Stimulated activated naive CD4-positive, alpha-beta T cell (primary cell): ENCODE measurements around the gene CRKL.
A peak's percentile ranks its signal among the peaks of the same experiment; 100 is the strongest.
"Not testable (repeated sequence)": the region's sequence is repeated elsewhere in the genome, so short reads cannot be mapped to it uniquely, and the experiment has no call there.

ENCODE experiments used
- DNase-seq, 6 experiments: peaks; one replicate each; lab custom pipeline; 2025; lab: John Stamatoyannopoulos, UW

CRKL gene

GRCh38 chr22:20967697-20968211 is 50.5 kb downstream of the CRKL start:
- DNase-seq, result no peak

- DNase-seq, result no peak
Observed at GRCh38 chr22:20968281-20968977, 51.2 kb downstream of the CRKL start.

DNA sequence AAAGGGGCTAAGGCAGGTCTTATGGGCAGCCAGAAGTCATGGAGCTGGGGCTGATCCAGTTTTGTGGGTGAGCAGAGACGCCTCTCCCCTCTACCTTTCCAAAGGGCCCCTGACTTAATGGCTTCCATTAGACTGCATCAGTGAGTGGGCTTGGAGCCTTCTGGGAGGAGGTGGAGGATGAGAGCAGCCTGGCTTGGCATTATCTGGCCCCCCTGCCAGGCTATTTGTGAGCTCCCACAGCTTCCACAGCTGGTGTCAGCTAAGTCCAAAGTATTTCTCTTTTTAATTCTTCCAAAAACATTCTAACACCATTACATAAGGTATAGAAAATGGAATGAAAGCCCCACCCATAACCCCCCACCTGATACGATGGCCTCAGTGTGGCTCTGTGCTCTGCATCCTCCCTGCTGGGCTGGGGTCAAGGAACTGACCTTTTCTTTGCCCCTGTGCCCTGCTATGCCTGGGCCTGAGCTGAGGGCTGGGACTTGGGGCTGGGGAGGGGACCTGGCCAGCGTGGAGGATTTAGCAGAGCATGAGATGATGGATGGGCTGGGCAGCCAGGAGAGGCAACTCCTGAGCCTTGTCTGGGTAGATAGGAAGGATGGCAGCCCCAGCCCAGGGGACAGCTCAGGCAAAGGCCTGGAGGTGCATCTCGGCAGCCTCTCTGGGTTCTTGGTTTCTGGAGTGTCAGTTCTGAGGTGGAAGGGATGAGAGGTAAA is 53.9 kb downstream of the CRKL start:
- DNase-seq, result no peak

GRCh38 chr22:20972014-20972694 is 54.9 kb downstream of the CRKL start:
- not testable (repeated sequence) for DNase-seq

- no peak for DNase-seq
Observed at GRCh38 chr22:20972933-20973577, 55.8 kb downstream of the CRKL start.

GRCh38 chr22:20973634-20974286 is 56.6 kb downstream of the CRKL start:
- DNase-seq, result no peak

GRCh38 chr22:20974336-20974955 is 57.2 kb downstream of the CRKL start:
- no peak for DNase-seq

DNA sequence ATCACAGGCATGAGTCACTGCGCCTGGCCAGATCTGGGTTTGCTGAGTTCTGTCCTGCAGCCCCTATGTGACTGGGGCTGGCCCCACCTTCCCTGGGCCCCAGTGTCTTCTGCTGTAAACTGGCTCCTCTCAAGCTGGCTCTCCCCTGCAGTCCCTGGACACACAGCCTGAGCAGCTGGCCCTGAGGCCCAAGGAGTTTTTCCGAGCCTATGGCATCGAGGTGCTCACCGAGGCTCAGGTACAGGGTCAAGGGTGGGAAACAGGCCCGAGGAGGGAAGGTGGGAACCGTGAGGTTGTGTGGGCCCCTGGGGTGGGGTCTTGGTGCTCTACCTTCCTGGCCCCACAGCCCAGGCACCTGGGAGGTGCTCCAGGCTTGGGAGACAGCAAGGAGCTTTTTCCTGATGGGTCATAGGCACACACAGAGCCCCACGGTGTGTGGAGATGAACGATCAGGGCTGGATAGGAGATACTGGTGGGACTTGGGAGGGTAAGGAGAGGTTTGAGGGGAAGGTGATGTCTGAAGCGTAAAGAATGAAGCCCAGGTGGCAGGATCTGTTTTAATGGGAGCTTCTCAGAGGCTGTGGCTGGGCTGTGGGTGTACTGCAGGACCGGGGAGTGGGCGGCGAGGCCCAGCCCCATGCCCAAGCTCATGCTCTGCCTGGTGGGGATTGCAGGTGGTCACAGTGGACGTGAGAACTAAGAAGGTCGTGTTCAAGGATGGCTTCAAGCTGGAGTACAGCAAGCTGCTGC is 58.5 kb downstream of the CRKL start:
- DNase-seq, result no peak

DNA sequence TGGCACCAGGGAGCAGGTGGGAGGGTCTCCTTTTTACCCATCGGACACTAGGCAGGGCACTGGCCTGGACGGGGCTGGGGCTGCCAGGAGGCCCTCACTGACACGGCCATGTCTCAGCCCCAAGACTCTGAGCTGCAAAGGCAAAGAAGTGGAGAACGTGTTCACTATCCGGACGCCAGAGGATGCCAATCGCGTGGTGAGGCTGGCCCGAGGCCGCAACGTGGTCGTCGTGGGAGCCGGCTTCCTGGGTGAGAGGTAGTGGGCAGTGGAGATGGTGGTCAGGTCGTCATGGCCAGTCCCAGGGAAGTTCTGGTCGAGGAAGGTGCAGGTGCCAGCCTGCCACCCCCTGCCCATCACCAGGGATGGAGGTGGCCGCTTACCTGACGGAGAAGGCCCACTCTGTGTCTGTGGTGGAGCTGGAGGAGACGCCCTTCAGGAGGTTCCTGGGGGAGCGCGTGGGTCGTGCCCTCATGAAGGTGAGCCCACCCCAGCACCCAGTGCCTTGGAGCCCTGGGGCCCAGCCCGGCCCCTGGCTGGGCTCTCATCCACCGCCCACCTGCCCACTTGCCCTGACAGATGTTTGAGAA is 59.2 kb downstream of the CRKL start:
- DNase-seq, result no peak

DNA sequence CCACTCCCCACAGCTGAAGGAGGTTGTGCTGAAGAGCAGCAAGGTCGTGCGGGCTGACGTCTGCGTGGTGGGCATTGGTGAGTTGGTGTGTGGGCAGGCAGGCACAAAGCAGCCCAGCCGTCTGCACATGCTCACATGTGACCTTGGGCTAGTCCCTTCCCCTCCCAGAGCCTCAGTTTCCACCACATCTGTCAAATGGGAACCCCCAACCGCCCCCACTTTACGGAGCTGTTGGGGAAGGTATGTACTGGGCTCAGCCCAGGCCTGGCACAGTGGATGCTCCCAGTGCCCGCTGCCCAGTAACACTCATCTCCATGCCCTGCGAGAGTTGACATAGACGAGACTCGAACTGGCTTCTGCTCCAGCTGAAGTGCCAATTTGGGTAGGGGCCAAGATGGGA is 59.8 kb downstream of the CRKL start:
- no peak for DNase-seq

- no peak for DNase-seq
Observed at GRCh38 chr22:20977516-20978170, 60.4 kb downstream of the CRKL start.

DNA sequence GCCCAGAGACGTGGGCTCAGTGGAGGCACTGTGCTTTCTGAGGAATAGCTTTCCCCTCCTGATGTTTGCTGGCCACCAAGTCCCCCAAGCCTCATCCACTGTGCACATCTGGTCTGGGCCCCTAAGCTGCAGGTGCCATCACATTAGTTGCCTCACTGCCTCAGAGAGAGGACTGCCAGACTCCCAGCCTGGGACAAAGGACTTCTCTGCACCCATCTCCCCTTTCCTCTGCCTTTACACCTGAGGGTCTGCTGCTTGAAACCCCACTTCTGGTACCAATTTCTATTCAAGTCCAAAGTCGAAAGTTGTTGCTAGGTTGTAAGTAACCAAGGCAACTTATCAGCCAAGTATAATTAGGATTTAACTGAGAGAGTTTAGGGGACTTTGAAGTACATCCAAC is 61.2 kb downstream of the CRKL start:
- no peak for DNase-seq

DNA sequence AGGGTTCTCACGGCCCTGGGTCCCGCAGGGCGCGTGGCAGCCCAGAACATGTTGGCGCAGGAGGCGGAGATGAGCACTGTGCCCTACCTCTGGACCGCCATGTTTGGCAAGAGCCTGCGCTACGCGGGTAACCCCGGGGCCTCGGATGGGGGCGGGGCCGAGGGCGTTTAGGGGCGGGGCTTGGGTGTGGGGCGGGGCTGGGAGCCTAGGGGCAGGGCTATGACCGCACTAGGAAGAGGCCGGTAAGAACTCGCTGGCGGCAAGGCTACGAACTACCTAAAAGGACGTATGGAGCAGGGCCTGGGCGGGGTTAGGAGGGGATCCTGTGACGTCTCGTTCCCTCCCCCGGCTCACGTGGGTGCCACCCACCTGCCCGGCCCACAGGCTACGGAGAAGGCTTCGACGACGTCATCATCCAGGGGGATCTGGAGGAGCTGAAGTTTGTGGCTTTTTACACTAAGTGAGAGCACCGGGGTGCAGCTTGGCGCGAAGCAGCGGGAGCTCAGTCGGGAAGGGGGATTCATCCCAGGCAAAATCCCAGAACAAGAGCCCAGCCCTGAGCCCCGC is 62.1 kb downstream of the CRKL start:
- DNase-seq, result peak; percentile 53 to 74 (median 66)

GRCh38 chr22:20979940-20980453 is 62.8 kb downstream of the CRKL start:
- no peak for DNase-seq

DNA sequence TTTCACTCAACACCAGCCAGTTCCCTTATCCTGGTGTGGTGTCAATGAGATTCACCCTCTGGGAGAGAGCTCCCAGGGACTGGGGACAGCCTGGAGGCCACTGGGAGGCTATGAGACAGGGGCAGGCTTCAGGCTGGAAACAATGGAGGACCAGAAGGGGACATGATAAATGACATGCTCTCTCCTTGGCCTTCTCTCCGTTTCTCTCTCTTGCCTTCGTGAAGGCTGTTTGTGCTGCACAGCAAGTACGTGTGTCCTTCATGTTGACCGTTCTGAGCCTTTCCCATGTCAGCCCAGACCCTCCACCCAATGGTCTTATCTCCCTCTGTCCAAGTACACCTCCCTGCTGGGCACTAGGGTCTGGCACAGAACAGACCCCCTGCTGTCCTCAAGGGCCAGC is 63.3 kb downstream of the CRKL start:
- no peak for DNase-seq

DNA sequence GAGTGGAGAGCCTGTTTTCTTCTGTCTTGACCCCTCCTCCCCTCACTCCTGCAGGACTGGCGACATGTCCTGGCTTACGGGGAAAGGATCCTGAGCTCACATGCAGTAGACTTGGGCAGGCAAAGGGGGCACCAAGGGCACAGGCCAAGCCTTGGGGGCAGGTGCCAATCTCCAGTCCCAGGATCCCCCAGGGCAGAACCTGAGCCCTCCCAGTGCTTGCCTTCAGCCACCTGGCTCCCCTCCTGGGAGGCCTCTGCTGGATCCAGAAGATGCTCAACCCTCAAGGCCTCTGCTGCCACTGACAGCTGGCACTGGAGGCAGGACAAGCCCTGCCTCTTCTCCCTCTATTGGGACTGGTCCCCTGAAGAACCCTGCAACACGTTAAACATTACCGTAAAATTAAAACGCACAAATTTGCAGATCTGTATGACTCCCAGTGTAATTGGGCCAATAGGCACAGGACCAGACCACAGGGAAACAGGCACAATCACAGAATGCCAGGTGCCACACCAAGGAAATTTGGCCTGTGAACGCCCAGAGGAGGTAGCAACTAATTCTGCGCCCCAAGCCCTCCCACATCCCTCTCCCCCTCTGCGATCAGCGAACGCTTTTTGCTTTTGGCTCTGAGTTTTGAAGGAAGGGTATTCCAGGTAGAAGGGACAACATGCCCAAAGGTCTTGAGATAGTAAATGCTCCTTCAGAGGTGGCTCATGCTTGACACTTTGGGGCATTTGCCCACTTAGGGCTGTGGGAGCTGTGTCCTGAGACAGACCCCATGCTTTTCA is 63.9 kb downstream of the CRKL start:
- no peak for DNase-seq

- peak; percentile 37 to 66 (median 60) for DNase-seq
Observed at GRCh38 chr22:20981787-20982562, 64.8 kb downstream of the CRKL start, which contains the start of gene LZTR1. Gene LZTR1 (plus strand): TSS chr22:20982297. CDS start chr22:20982372, 75 bp downstream.

DNA sequence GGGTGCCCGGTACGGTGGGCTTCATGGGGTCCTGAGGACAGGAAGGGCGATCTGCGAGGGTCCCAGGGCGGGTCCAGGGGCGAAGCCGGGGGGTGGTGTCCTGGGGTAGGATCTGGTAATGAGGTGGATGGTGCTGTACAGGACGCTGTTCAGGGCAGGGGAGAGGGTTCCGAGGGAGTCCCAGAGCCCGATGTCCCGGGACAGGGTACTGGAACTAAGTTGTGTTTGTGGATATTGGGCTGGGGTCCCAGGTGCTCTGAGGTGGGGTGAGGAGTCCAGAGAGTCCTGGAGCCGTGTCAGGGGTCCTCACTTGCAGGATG is 65.3 kb downstream of the CRKL start:
- no peak for DNase-seq
